Stimulated activated CD4-positive, alpha-beta T cell treated with anti-CD3 and anti-CD28 coated beads, Interleukin-4, amount 100 ng/mL, for 1 hour (primary cell): ENCODE data around the gene FUT4.
"Not testable (repeated sequence)": the region's sequence is repeated elsewhere in the genome, so short reads cannot be mapped to it uniquely, and the experiment has no call there.

Source experiments
- DNase-seq: peaks from one replicate; pipeline ENCODE4 v3.0.0-alpha.2; 2020

Gene FUT4

DNA sequence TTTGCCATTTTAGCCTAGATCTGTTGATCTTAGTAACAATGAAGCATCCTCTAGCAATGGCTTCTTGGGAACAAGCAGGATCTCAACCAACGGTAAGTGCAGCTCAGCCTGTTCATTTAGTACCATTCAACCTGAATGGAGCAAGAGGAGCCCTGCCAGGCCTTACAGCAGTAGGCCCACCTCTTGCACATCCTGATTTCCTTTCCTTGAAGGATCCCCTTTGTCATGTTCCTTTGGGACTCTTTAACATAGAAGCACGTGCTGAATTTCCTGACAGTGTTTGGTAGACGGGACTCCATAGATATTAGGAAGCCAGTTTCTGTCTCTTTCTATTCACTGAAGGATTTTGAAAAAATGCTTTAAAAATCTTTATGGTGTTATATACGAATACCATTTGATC, 25.0 kb downstream of the FUT4 start:
- no peak for DNase-seq

DNA sequence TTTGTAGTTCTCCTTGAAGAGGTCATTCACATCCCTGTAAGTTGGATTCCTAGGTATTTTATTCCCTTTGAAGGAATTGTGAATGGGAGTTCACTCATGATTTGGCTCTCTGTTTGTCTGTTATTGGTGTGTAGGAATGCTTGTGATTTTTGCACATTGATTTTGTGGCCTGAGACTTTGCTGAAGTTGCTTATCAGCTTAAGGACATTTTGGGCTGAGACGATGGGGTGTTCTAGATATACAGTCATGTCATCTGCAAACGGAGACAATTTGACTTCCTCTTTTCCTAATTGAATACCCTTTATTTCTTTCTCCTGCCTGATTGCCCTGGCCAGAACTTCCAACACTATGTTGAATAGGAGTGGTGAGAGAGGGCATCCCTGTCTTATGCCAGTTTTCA, 29.3 kb downstream of the FUT4 start:
- DNase-seq = not testable (repeated sequence)

DNA sequence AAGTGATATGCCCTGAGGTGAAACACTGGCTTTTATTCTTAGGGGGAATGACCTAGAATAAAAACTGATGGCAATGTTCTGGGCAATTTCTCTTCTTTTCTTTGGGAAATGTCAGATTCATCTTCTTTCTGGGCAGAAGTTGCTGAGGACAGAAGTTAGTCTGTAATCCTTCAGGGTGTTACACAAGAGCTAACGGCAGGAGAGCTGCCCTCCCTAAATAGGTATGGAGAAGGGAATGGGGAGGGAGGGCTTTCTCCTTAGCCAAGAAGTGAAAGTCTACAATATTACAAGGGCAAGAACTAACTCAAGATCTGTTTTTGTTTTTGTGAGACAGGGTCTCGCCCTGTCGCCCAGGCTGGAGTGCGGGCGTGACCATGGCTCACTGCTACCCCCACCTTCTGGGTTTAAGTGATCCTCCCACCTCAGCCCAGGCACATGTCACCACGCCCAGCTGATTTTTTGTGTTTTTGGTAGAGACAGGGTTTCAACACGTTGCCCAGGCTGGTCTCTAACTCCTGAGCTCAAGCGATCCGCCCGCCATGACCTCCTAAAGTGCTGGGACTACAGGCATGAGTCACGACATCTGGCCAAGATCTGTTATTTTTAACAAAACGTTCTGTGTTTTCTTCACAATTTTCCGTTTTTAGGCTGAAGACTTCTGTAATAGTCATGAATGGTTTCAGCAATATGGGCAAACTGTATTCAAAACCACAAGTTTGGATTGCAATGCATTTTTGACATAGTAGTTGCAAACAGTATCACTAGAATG, 30.7 kb downstream of the FUT4 start:
- no peak for DNase-seq

DNA sequence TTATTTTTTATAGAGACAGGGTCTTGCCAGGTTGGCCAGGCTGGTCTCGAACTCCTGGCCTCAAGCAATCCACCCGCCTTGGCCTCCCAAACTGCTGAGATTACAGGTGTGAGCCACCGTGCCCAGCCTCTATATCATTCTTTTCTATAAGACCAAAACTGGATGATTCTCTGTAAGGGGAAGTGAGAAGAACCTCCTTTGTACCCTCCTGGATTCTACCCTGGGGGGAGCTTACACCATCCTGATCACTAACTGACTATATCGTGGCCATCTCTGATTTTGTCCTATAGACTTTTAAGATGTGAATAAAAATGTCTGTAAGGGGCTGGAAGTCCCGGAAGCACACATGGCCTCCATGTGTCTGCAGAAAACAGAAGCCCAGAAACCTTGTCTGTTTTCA, 32.6 kb downstream of the FUT4 start:
- no peak for DNase-seq

DNA sequence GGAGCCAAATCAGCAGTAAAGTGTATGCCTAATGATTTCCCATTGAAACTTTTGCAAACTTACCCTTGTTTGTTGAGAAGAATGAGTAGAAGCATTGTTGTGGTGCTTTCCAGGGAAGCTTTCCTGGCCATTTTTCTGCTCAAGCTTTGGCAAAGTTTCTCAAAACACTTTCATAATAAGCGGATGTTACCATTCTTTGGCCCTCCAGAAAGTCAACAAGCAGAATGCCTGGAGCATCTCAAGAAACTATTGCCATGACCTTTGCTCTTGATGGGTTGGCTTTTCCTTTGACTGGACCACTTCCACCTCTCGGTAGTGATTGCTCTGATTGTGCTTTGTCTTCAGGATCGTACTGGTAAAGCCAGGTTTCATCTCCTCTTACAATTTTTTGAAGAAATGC, 34.1 kb downstream of the FUT4 start:
- DNase-seq = no peak

DNA sequence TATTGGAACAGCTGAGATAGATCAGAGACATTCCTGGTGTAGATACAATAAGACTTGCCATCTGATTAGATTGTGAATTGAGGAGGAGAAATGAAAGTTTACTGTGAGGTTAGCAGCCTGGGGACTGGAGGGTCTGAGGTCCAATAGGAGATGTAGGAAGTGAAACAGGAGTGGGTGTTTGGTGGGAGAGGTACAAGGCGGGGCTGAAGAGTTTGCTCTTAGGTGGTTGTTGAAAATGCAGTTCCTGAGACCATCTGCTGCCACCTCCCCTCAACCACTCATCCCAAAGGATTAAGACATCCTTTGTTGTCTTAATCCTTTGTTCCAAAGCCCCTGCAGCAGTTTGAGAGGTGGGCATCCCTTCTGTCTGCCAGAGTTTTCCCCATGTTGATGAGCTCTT, 38.2 kb downstream of the FUT4 start:
- no peak for DNase-seq

DNA sequence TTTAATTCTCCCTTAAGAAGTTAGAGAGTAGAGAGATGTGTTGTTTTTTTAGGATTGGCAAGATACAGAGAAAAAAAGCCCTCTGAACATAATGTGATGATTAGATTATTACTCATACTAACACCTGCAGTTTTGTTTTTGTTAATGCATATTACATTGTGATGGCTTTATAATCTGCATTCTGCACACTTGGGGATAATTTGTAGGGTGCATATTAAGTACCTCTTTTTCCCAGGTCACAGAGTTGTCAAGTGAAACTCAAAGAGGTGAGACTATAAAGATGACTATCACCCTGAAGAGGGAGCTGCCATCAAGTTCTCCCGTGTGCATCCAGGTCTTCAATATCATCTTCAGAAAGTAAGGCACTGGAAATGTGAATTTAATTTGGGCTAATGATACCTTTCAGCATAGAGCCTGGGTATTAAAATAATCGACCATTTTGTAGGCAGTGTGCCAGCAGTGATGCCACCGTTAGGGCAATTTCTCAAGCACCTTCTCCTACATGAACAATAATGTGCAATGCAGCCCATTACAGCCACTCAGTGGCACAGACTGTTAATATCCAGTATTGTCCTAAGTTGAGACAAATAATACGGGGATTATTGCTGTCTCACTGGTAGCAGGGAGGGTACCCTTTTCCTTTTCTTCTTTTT, 39.6 kb downstream of the FUT4 start:
- DNase-seq = no peak

DNA sequence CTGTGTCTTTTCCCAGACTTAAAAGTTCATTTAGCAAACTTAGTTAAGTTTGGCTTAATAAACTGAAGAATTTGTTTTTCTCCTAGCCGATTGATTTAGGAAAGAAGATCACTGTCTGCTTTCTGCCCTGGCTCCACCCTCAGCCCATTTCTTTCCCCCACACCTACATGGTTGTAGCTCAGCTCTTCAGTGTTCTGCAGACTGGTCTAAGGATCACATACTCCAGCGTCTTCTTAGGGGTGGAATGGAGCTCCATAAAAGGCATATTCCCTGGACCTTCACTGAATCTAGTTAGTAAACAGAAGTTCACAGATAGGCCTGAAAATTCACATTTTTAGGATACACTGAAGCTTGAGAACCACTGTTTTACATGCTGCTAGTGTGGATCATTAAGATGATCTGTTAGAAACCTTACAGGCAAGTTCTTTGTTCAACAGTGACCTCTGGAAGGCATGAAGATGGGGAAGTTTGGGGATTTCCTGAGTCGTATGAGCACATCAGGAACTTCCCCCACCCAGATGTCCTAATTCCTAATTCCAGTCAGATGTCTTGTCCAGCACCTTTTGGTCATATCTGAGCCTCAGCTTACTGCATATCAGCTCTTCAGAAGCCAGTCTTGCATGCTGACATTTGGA, 40.3 kb downstream of the FUT4 start:
- DNase-seq = no peak

DNA sequence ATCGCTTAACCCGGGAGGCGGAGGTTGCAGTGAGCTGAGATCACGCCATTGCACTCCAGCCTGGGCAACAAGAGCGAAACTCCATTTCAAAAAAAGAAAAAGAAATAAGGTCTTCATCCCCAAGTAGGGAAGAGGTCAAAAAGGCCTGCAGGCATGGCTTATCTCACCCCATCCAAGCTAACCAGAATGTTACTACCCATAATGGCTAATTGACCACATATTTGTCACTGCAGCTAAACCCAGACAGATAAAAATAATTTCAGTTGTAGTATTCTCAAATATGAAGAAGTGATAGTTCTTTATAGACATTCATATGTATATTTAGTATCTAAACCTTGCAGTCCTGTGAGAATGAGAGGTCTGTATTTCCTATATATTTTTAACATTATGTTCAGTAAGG, 41.3 kb downstream of the FUT4 start:
- DNase-seq = no peak

DNA sequence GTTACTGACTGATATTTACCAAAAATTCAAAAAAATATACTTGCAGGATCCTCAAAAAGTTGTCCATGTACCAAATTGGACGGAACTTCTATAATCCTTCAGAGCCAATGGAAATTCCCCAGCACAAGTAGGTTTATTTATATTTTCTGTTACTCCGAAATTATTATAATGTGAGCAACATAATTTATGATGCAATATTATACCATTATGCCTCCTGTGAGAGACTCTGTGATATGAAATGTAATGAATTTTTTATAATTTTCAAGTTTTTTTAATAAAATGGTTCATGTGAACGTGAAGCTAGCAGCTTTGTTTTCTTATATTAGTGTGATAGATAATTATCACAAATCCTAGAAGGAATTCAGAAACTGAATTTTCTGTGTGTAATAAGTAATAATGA, 41.7 kb downstream of the FUT4 start:
- DNase-seq = no peak

DNA sequence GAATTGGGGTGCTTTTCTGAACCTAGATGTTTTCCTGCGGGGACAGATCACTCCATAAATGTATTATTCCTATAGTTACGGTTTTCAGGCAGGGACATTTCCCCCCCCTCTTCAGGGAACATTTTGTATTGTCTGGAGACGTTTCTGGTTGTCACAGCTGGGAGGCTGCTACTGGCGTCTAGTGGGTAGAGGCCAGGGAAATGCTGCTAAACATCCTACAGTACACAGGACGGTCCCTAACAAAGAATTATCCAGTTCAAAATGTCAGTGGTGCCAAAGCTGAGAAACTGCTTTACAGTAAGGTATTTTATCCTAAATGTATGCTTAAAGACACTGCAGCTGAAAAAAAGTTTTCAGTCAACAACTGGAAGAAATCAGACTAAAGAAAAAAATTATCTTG, 42.8 kb downstream of the FUT4 start:
- no peak for DNase-seq

DNA sequence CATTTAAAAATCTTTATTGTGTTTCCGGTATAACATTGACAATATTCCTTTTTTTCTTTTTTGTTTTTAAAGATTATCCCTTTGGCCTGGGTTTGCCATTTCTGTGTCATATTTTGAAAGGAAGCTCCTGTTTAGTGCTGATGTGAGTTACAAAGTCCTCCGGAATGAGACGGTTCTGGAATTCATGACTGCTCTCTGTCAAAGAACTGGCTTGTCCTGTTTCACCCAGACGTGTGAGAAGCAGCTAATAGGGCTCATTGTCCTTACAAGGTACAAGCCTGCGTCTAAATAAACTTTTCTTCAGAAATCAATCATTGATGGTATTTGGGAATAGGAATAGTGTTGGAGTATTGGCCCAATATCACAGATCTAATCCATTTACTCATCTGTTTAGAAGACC, 43.3 kb downstream of the FUT4 start:
- no peak for DNase-seq

DNA sequence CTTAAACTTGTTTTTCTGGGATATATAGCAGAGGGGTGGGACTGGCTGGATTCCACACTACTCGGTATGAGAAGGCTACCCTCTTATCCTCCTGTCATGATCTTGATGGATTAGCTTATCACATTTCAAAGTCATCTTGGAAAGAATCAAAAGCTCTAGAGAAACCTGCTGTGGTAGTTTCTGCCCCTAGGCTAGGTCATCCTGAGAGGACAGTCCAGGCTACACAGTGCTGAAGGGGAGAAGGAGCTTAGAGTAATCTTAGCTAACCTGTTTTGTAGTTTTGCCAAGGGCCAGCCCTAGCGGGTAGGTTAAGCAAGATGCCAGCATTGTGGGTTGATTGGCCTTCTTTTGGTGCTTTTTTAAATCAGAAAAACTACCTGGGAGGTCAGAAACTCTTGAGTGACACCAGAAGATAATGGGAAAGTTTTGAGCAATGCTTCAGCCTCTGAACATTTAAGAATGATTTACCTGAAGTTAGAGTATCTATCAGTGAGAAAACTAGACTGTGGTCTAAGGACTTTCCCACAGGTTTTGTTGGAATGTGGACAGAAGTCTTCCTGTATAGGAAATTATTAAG, 44.7 kb downstream of the FUT4 start:
- DNase-seq = no peak

DNA sequence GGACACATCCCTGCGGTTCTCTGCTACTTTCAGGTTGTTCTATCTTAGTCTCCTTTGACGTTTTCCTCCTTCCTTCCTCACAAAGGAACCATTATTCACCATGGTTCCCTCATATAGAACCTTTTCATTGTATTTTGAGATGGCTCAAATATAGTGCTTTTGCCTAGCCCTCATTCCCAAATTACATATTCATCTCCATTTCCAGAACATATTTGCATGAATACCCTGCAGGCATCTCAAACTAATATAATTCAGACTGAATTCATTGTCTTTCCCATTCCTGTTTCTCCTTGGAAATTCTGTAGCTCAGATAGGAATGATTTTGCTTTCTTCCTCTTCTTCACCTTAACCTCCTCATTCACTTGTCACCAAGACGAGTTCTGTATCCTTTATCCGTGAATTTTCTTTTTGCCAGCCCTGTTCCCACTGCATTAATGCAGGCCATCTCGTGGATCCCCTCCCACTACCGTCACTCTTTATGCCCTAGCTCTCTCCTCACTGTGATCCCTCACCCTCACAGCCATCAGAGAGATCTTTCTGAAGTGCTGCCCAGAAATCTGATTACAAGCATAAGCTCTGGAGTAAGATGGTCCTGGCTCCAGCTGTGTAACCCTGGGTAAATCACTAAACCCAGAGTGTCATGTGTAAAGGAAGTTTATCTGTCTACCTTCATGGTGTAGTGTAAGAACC, 46.8 kb downstream of the FUT4 start:
- no peak for DNase-seq

DNA sequence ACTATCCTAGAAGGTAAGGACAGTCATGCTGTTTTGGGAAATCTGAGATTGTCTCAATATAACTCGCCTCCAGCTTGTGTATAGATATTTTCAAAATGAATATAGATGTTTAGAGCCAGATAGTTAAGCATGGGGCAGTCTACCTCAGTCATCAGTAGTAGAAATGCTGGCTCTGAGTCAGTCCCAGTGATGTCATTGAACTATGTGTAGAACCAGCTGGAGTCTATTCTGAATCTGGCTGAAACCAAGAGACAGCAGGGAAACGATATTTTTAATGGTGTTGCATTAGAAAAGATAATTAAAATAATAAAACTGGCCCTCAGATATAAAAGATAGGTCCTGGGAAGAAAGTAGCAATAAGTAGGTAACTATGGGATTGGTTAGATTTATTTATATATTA, 49.3 kb downstream of the FUT4 start:
- no peak for DNase-seq

DNA sequence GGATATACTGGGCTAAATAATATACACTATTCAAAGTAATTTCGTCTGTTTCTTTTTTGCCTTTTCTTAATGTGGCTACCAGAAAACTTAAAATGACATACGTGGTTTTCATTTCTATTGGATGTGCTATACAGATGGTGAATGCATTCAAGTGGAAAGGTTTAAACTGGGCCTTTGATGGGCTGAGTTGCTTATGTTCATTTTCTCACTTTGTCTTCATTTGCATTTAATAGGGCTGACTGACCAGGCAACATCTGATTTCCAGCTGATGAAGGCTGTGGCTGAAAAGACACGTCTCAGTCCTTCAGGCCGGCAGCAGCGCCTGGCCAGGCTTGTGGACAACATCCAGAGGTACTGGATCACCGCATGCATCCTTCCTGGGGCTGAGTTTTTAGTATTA, 51.4 kb downstream of the FUT4 start:
- DNase-seq = no peak

DNA sequence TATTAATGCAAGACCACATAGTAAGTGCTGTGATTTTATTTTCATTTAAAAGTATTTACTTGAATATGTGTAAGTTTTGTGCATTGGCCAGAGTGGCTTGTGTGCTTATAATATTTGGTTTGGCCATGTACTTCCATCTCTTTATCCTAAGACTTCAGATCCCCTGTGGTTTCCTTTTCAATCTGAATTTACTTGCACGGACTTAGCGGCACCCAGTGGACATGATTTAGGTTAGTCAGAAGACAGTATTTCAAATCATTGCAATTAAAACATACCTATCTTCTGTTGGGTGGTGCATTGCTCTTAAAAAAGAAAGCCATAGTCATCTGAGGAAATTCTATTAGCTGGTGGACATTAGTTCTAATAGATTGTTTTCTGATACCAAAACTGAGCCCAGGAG, 54.2 kb downstream of the FUT4 start:
- no peak for DNase-seq
